ENCODE measurements around the gene ZBTB7C.

ZBTB7C gene

DNA sequence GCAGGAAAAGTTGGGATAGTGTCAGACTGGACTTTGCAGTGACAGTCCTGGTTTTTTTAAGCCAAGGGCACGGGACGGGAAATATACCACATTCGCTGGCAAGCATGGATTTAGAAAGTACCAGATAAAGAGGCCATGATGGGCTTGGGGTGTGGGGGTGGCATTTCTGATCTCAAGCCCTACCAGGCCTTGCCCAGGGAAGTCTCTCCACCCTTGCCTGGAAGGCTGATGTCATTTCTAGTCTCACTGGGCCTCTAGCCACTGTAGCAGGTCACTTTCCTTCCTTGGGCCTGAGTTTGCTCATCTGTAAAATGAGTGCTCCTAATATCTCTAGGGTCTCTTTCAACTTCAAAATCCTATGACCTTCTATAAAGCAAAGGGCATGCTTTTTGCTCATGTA, 1.8 kb downstream of the ZBTB7C start:
- no peak overlapping the region for H3K4me3 ChIP-seq (ENCODE audit: low read length)
- no peak for DNase-seq (ENCODE audit: low read depth)
- no peak for TF ChIP-seq CTCF (IDR thresholded peaks at IDR 0.05; ENCODE audit: insufficient read depth, low read depth, low read length, missing control alignments)

DNA sequence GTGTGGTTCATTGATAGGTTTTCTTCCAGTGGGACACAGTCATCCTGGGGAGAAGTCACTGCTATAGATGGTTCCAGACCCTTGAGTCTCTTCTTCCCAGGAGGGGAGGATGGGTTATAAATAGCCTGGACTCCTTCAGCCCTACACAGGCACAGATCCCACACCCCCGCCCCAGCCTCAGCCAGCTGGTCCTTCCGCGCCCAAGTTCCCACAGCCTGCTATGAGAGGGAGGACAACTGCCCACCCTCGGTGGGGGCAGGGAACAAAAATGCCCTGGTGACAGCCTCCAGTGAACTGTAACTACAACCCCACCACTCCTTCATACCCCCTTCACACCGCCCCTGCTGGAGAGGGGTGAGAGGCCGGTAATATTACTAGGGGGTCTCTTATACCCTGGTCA, 3.2 kb downstream of the ZBTB7C start:
- no peak for DNase-seq (ENCODE audit: low read depth)
- no peak overlapping the region for H3K4me3 ChIP-seq (ENCODE audit: low read length)
- no peak for TF ChIP-seq CTCF (IDR thresholded peaks at IDR 0.05; ENCODE audit: insufficient read depth, low read depth, low read length, missing control alignments)

GRCh38 chr18:48404716-48405507, 4.3 kb downstream of the ZBTB7C start:
- DNase-seq (ENCODE audit: low read depth): peak; percentile 73
- TF ChIP-seq CTCF (IDR thresholded peaks at IDR 0.05; ENCODE audit: insufficient read depth, low read depth, low read length, missing control alignments): no peak
- no peak overlapping the region for H3K4me3 ChIP-seq (ENCODE audit: low read length)

DNA sequence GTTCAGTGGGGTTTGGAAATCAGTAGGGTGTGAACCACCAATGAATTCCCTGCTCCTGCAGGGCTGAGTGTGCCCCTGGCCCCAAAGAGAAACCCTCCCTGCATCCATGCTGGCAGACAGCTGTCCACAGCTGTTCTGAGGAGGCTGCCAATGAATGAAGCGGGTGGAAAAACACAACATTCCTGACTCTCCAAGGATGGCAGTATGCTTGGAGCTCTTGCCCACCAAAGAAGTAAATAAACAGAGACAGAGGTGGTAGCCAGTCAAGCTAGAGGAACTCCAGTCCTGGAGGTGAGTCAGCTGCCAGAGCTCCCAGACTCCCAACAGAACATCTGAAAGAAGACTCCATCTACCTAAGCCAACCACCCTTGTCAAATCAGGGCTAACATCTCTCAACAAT, 6.2 kb downstream of the ZBTB7C start:
- DNase-seq (ENCODE audit: low read depth): no peak
- no peak overlapping the region for H3K4me3 ChIP-seq (ENCODE audit: low read length)
- TF ChIP-seq CTCF (IDR thresholded peaks at IDR 0.05; ENCODE audit: insufficient read depth, low read depth, low read length, missing control alignments): no peak

- DNase-seq (ENCODE audit: low read depth): no peak
- no peak overlapping the region for H3K4me3 ChIP-seq (ENCODE audit: low read length)
- no peak for TF ChIP-seq CTCF (IDR thresholded peaks at IDR 0.05; ENCODE audit: insufficient read depth, low read depth, low read length, missing control alignments)
These were observed 9.7 kb downstream of the ZBTB7C start for GRCh38 chr18:48399303-48400075.

GRCh38 chr18:48398074-48398473, 11.1 kb downstream of the ZBTB7C start:
- TF ChIP-seq CTCF (IDR thresholded peaks at IDR 0.05; ENCODE audit: insufficient read depth, low read depth, low read length, missing control alignments): no peak
- H3K4me3 ChIP-seq (ENCODE audit: low read length): no peak overlapping the region
- no peak for DNase-seq (ENCODE audit: low read depth)
